B cell (primary cell): ENCODE results near the gene CEP350.

Source experiments
- CTCF ChIP-seq: fragments of 200-600 bp; IDR thresholded peaks from one replicate; pipeline ENCODE4 v1.8.0; 2022; ENCODE audit warnings: antibody characterized with exemption, mild to moderate bottlenecking
- EZH2 ChIP-seq: IDR thresholded peaks from 2 replicates; pipeline ENCODE4 v1.6.1; 2012; ENCODE audit warnings: borderline replicate concordance, low read depth, mild to moderate bottlenecking, moderate library complexity, low read length; ENCODE audit not compliant: insufficient read depth, poor library complexity, severe bottlenecking

DNA sequence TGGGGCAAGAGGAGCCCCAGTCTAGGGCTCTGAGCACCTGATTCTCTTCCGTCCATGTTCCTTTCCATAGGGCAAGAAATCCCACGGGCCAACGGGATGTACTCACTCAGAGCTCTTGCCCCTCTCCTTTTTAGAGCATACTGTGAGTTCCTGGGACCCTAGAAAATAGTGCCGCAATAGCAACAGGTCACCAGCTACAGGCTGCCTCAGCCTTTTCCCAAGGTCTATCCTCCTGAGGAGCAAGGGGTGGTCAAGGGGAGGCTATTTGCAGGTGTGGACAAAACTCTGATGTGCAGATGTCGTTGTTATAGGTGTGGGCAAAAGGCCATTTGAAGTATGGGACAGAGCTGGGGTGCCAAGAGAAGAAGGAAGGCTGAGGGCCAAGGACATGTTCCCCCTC is 198.4 kb downstream of the CEP350 start:
- no peak for TF ChIP-seq CTCF
- TF ChIP-seq EZH2 = no peak
